Measurements from ENCODE around the gene TGM1.

The TGM1 gene

GRCh38 chr14:24292118-24292807 is 29.3 kb upstream of the TGM1 start:
- no peak for DNase-seq (ENCODE audit: low read depth)

GRCh38 chr14:24291446-24292117 is 28.6 kb upstream of the TGM1 start:
- no peak for DNase-seq (ENCODE audit: low read depth)

- no peak for DNase-seq (ENCODE audit: low read depth)
These were observed 27.8 kb upstream of the TGM1 start for GRCh38 chr14:24290746-24291145.

GRCh38 chr14:24289649-24290280 is 26.8 kb upstream of the TGM1 start:
- no peak for DNase-seq (ENCODE audit: low read depth)

GRCh38 chr14:24286996-24287395 is 24.0 kb upstream of the TGM1 start:
- no peak for DNase-seq (ENCODE audit: low read depth)

- no peak for DNase-seq (ENCODE audit: low read depth)
These were observed 22.4 kb upstream of the TGM1 start for GRCh38 chr14:24285351-24285750.

- DNase-seq (ENCODE audit: low read depth) = no peak
These were observed 21.6 kb upstream of the TGM1 start for GRCh38 chr14:24284501-24285035.

GRCh38 chr14:24283796-24284460 is 21.0 kb upstream of the TGM1 start:
- no peak for DNase-seq (ENCODE audit: low read depth)

- DNase-seq (ENCODE audit: low read depth) = no peak
These were observed 19.8 kb upstream of the TGM1 start for GRCh38 chr14:24282736-24283135.

GRCh38 chr14:24281636-24282035 is 18.7 kb upstream of the TGM1 start:
- DNase-seq (ENCODE audit: low read depth) = no peak

GRCh38 chr14:24280797-24281460 is 18.0 kb upstream of the TGM1 start:
- DNase-seq (ENCODE audit: low read depth) = no peak

GRCh38 chr14:24279301-24280186 is 16.6 kb upstream of the TGM1 start:
- no peak for DNase-seq (ENCODE audit: low read depth)

- no peak for DNase-seq (ENCODE audit: low read depth)
These were observed 15.4 kb upstream of the TGM1 start for GRCh38 chr14:24278424-24278823.

GRCh38 chr14:24277606-24278321 is 14.8 kb upstream of the TGM1 start:
- no peak for DNase-seq (ENCODE audit: low read depth)

GRCh38 chr14:24277071-24277470 is 14.1 kb upstream of the TGM1 start:
- DNase-seq (ENCODE audit: low read depth) = no peak

- DNase-seq (ENCODE audit: low read depth) = no peak
These were observed 11.1 kb upstream of the TGM1 start for GRCh38 chr14:24274101-24274543.

GRCh38 chr14:24273422-24273998 is 10.5 kb upstream of the TGM1 start:
- no peak for DNase-seq (ENCODE audit: low read depth)

GRCh38 chr14:24272467-24272866 is 9.5 kb upstream of the TGM1 start:
- no peak for DNase-seq (ENCODE audit: low read depth)

- DNase-seq (ENCODE audit: low read depth) = no peak
These were observed 8.9 kb upstream of the TGM1 start for GRCh38 chr14:24271834-24272263.
